DMS 273 (cell line): ENCODE measurements around the gene MYL12B.
"Not testable (repeated sequence)": the region's sequence is repeated elsewhere in the genome, so short reads cannot be mapped to it uniquely, and the experiment has no call there.

Experiments
- DNase-seq: peaks from one replicate; lab custom pipeline; 2025; ENCODE audit not compliant: unreplicated experiment; lab: John Stamatoyannopoulos, UW

MYL12B gene

GRCh38 chr18:3261373-3262233 lies at the start of gene MYL12B:
TSS of gene MYL12B (plus strand) at chr18:3262133. CDS start at chr18:3272899, 10,766 bp downstream.
- DNase-seq, result peak; percentile 93

- no peak for DNase-seq
Observed at GRCh38 chr18:3212657-3213056, 49.3 kb upstream of the MYL12B start.

DNA sequence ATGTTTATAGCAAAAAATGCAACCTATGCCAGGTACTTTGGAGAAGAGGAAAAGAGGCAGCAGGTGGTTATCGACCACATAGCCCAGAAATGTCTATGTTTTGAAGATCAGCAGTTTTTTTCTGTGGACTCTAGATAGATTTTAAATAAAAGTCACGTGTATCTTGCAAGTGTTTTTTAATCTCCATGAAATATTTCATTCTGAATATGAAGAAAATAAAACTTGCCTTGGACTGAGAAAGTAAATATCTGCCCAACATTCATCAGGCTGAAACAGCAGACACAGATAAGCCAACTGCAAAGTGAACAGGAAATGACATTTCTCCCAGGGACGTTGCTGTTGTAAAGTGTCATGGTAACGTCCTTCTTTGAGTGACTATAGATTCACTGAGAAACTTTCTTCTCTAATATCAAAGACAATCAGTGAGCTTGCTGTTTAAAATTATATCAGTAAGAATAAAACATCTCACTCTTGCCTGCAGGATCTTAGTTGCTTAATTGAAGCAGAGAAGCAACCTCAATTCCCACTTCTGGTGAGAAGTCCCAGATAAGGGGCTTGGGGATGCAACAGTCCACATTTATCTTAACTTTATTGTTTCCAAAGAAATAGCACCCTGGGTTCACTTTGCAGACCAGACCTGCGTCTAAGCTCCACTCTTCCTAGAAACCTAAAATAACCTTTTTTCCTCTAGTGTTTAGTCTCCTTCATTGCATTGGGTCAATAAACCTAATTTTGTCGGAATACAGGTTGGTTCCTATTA lies 48.5 kb upstream of the MYL12B start:
- no peak for DNase-seq

- DNase-seq, result no peak
Observed at GRCh38 chr18:3214855-3215637, 46.9 kb upstream of the MYL12B start.

DNA sequence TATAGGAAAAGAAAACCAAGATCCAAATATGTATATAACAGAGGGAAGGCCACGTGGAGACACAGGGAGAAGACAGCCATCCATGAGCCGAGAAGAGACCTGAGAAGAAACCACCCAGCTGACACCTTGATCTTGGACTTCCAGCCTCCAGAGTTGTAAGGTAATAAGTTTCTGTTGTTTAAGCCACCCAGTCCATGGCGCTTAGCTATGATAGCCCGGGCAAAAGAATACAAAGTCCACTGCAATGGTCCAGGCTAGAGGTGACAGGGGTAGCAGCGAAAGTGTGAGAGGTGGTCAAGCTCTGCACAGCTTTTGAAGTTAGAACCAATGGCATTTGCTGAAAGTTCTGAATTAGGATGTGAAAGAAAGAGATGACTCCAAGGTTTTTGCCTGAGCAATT lies 44.9 kb upstream of the MYL12B start:
- no peak for DNase-seq

DNA sequence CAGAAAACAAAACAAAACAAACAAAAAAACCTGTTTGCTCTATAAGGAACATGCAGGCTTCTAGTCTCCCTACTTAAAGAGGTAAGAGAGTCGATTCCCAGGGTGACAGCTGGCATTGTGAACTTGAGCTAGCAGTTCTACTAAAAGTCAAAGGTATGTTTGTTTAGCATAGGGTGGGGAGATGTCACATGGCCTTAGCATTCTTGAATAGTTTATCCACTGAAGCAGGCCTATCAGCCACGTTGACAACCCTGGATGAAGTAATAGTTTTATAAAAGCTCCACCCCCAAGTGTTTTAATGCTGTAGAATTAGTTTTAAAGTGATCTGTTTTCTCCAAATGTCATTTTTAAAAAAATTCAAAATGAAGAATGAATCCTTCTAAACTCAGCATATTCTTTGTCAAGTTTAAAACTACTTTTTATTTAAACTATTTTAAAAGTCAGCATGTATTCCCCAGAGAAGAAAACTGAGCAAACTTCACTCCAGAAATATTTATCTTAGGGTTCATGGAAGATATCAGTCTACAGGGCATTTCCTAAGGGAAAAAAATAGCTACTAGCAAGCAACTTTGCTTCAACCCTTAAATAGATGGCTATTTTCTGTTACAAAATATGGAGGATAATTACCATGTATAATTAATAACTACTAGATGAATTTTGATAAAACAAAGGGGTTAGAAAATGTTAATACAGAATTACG lies 43.8 kb upstream of the MYL12B start:
- peak; percentile 87 for DNase-seq

DNA sequence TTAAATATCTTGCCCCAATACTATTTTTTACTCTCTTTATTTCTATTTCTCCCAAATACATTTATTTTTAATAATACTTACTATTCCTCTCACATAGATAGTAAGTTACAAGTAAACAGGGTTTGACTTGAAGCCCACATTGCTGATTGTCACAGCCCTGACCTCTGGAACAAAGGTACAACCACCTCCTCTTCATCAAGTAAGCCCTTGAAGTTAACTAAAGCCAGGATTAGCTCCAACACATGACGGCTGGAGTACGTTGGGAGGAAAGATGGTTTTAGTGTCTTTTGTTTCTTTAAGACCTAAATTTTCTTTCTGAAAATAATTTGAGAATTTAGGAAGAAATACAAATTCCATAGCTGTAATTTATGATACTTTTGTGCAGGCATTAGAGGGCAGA lies 43.1 kb upstream of the MYL12B start:
- no peak for DNase-seq

DNA sequence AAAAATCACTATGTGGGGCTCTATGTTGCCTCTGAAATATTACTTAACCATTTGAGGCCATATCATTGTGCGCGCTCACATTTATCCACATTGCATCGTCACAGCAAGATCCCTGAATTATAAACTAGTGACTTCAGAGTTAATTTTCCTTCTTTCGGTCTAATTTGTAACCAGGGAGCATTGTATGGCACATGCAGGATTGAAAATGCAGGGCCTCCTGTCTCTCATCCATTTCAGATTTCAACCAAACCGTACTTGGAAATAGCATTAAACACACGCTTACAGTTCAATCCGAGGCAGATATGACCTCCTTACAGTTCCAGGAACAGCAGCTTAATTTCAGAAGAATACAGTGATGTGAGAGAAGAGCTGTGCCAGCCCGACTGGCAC lies 42.7 kb upstream of the MYL12B start:
- no peak for DNase-seq

DNA sequence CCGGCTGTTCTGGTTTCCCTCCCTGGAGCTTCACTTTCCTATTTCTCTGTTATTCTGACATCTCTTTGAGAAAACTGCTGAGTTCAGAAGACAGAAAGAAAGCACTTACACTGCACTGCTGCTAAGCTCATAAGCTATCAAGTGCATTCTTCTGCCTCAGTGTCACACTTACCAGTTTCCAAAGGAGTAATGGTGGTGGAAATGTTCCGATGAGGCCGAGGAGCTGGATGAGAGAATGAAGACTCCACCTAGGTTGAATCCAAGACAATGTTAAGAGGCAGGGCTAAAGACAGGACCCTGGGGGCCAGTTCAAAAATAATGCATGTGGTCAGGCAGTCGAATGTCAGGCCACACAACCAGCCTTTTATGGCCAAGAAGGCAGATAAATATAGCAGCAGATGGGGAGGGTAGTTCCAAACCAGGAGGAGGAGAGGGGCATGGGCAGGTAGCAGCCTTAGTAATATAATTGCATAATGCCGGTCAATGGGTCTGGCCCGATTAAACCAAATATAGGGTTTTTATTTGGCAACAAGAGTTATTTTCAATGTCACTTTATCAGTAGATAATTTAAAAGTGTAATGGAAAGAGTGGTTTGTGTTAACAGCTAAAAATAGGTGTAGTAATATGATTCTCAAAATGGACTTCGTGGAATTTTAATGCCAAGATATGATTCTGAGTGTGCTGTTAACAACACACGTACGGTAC lies 42.1 kb upstream of the MYL12B start, which contains the start of gene MYOM1:
Gene MYOM1, minus strand, starts transcription at position 338 of the 705 bp plus-strand sequence. CDS start 4,745 bp downstream, outside the sequence.
- DNase-seq, result no peak

- DNase-seq, result not testable (repeated sequence)
Observed at GRCh38 chr18:3220868-3221267, 41.1 kb upstream of the MYL12B start.

GRCh38 chr18:3221496-3221895 lies 40.4 kb upstream of the MYL12B start:
- DNase-seq, result no peak

DNA sequence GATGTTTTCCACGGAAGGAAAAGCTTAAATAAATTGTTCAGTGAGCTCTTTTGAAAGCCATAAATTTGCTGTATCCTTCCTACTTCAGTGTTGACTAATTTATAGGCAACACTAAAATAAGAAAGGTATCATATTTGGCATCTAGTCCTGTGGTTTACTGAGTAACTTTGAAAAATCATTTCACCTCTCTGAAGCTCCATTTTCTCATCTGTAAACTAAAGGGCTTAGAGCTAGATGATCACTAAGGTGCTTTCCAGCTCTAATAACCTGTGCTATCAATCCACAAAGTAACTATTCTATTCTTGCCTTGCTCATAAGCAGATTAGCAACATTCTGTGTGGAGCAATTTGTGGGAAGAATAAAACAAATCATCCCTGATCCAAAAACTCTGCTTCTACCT lies 38.6 kb upstream of the MYL12B start:
- no peak for DNase-seq

- no peak for DNase-seq
Observed at GRCh38 chr18:3224223-3224622, 37.7 kb upstream of the MYL12B start.

DNA sequence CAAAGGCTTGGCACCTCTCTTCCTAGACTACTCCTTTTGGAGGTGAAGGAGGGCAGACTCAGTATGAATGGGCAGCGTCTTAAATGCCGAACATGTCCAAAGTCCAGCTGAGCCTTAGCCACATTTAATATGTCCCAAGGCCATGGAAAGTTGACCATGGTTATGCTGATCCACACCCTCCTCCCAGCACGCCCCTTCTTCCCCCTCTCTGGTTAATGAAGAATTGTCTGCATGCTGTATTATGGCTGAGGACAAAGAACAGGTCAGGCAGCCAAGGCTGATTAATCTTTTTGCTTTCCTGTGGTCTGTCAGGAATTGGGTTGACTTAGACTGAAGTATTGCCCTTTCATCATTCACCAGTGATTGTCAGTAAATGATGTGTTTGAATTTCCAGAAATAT lies 36.3 kb upstream of the MYL12B start:
- no peak for DNase-seq

DNA sequence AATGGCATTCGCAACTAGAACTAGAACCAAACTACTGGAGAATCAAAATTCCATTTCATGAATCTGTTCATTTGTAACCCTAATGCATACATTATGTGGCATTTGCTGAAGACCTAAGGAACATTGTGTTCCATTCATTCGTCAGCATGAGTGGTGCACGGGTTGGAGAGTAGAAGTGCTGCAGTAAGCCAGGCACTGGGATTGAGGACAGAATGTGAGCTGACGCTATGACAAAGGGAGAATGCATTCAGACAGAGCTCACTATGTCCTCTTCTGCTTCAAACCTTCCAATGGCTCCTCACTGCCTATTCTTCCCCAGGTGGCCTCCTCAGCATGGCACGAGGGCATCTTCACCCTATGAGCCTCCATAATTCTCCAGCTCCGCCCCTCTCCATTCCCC lies 35.9 kb upstream of the MYL12B start:
- no peak for DNase-seq

- DNase-seq, result peak; percentile 44
Observed at GRCh38 chr18:3230401-3231334, 31.3 kb upstream of the MYL12B start.

DNA sequence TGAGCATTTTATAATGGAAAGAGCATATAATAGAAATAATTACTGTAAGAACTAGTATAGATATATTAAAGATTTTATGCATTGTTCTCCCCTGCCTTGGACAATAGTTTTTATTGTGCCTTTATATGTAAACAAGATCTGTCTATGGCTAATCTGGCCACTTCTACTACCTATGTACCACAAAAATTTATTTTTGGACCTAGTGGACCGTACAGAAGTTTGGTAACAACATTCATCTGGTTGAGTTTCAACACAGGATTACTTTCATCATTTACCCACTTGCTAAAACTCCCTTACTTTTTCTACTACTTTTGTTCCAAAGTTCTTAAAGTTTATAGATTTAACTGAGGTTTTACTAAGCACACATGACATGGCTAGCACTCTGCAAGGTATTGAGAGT lies 28.9 kb upstream of the MYL12B start:
- no peak for DNase-seq

DNA sequence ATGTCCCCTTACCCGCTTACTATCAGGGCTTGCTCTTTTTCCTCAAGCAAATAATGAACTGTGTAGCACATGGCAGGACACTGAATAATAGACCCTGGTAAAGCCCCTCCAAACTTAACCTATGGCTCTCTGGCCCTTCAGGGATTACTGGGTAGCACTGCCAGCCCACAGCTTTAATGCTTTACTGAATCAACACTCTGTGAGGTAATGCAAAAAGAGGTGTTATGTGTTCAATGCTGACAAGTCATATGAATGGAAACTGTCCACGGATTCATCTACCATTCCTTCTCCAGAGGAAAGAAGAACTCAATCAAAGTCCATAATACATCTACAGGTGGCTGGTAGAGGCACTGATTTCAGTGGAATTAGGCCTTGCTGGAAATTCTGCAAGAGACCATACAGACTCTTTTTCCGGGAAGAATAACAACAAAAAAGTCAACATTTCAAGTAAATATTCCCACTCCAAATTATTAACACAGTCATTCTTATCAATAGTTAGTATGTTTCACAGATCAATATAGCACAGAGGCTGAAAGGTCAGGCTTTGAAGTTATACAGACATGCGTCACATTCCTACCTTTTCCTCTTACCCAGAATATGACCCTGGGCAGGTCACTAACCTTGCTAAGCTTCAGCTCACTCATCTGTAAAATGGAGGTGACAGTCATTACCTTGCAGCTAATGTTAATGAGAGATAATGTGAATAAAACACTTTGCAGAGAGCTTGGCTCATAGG lies 28.3 kb upstream of the MYL12B start:
- DNase-seq, result no peak
